H9 (cell line): ENCODE data around the gene C17orf113. TPM values are rescaled to one million over a fixed set of nuclear protein-coding genes. Genes with fewer than 3 reads are reported as not detected.

Source experiments
- DNase-seq: peaks from one replicate; pipeline ENCODE4 v3.0.0-alpha.2; 2017
- H2AFZ ChIP-seq: one replicate; pipeline ENCODE4 v1.6.1; 2013; ENCODE audit warnings: mild to moderate bottlenecking, low read length, control low read depth, moderate library complexity
- H2AK5ac ChIP-seq: 2 replicates; pipeline ENCODE4 v1.6.1; 2013; ENCODE audit warnings: low read length, control low read depth, mixed read lengths; ENCODE audit not compliant: insufficient read length
- H2BK120ac ChIP-seq: one replicate; pipeline ENCODE4 v1.6.1; 2013; ENCODE audit warnings: low read depth, mild to moderate bottlenecking, low read length, control low read depth, inconsistent platforms; ENCODE audit not compliant: poor library complexity, severe bottlenecking
- H2BK12ac ChIP-seq: 2 replicates; pipeline ENCODE4 v1.6.1; 2013; ENCODE audit warnings: low read length, control low read depth, mixed read lengths, low read depth; ENCODE audit not compliant: insufficient read length
- H2BK15ac ChIP-seq: 2 replicates; pipeline ENCODE4 v1.6.1; 2013; ENCODE audit warnings: low read depth, low read length, control low read depth
- H2BK20ac ChIP-seq: one replicate; pipeline ENCODE4 v1.6.1; 2013; ENCODE audit warnings: low read depth, mild to moderate bottlenecking, low read length, control low read depth, inconsistent platforms; ENCODE audit not compliant: poor library complexity, severe bottlenecking
- H2BK5ac ChIP-seq: 2 replicates; pipeline ENCODE4 v1.6.1; 2013; ENCODE audit warnings: low read length, control low read depth, mixed read lengths; ENCODE audit not compliant: insufficient read length
- H3K14ac ChIP-seq: 2 replicates; pipeline ENCODE4 v1.6.1; 2013; ENCODE audit warnings: low read length, control low read depth; ENCODE audit not compliant: insufficient read depth
- H3K18ac ChIP-seq: 2 replicates; pipeline ENCODE4 v1.6.1; 2013; ENCODE audit warnings: low read depth, mild to moderate bottlenecking, mixed read lengths, low read length, control low read depth; ENCODE audit not compliant: insufficient read length
- H3K23ac ChIP-seq: 2 replicates; pipeline ENCODE4 v1.6.1; 2013; ENCODE audit warnings: low read length, control low read depth, mixed read lengths, low read depth; ENCODE audit not compliant: insufficient read length
- H3K23me2 ChIP-seq: 2 replicates; pipeline ENCODE4 v1.6.1; 2013; ENCODE audit warnings: low read depth, mild to moderate bottlenecking, mixed read lengths, low read length, control low read depth; ENCODE audit not compliant: insufficient read length, poor library complexity, severe bottlenecking
- H3K27ac ChIP-seq: 2 replicates; pipeline ENCODE4 v1.5.1; 2013; ENCODE audit warnings: low read length, control low read depth, mixed read lengths, low read depth; ENCODE audit not compliant: insufficient read length
- H3K27me3 ChIP-seq: 2 replicates; pipeline ENCODE4 v1.6.1; 2013; ENCODE audit warnings: low read length, control low read depth, inconsistent platforms; ENCODE audit not compliant: insufficient read depth
- H3K4ac ChIP-seq: 2 replicates; pipeline ENCODE4 v1.6.1; 2013; ENCODE audit warnings: low read depth, mild to moderate bottlenecking, control low read depth, inconsistent platforms, low read length, moderate library complexity
- H3K4me1 ChIP-seq: 2 replicates; pipeline ENCODE4 v1.6.1; 2013; ENCODE audit warnings: low read length, control low read depth, inconsistent platforms; ENCODE audit not compliant: insufficient read depth
- H3K4me2 ChIP-seq: 2 replicates; pipeline ENCODE4 v1.6.1; 2013; ENCODE audit warnings: low read length, control low read depth, mixed read lengths; ENCODE audit not compliant: insufficient read length, insufficient read depth
- H3K56ac ChIP-seq: 2 replicates; pipeline ENCODE4 v1.6.1; 2013; ENCODE audit warnings: low read depth, mild to moderate bottlenecking, mixed read lengths, low read length, control low read depth; ENCODE audit not compliant: insufficient read length
- H3K79me1 ChIP-seq: 2 replicates; pipeline ENCODE4 v1.6.1; 2013; ENCODE audit warnings: low read depth, mild to moderate bottlenecking, moderate library complexity, low read length, control low read depth, inconsistent platforms; ENCODE audit not compliant: insufficient read depth, poor library complexity, severe bottlenecking
- H3K79me2 ChIP-seq: 2 replicates; pipeline ENCODE4 v1.6.1; 2013; ENCODE audit warnings: low read length, control low read depth, inconsistent platforms; ENCODE audit not compliant: insufficient read depth
- H3K9ac ChIP-seq: 2 replicates; pipeline ENCODE4 v1.6.1; 2013; ENCODE audit warnings: low read length, control low read depth, mixed read lengths; ENCODE audit not compliant: insufficient read length; ENCODE audit errors: extremely low read depth
- H3K9me3 ChIP-seq: one replicate; pipeline ENCODE4 v1.6.1; 2013; ENCODE audit warnings: low read depth, low read length, inconsistent platforms; ENCODE audit not compliant: control insufficient read depth
- H3T11ph ChIP-seq: one replicate; pipeline ENCODE4 v1.6.1; 2013; ENCODE audit warnings: mild to moderate bottlenecking, low read length, control low read depth, inconsistent platforms
- H4K20me1 ChIP-seq: one replicate; pipeline ENCODE4 v1.6.1; 2013; ENCODE audit not compliant: control insufficient read depth, insufficient read length, insufficient read depth
- H4K5ac ChIP-seq: 2 replicates; pipeline ENCODE4 v1.6.1; 2013; ENCODE audit warnings: low read depth, mild to moderate bottlenecking, mixed read lengths, low read length, control low read depth; ENCODE audit not compliant: insufficient read length
- H4K8ac ChIP-seq: replicated peaks from 2 replicates; pipeline ENCODE4 v1.6.1; 2013; ENCODE audit warnings: low read length, control low read depth, mixed read lengths, low read depth; ENCODE audit not compliant: insufficient read length
- H4K91ac ChIP-seq: 2 replicates; pipeline ENCODE4 v1.6.1; 2013; ENCODE audit warnings: low read depth, mild to moderate bottlenecking, moderate library complexity, mixed read lengths, low read length, control low read depth; ENCODE audit not compliant: insufficient read length
- H3K27ac Mint-ChIP-seq, 3 experiments: 2 replicates in 2 of 3; 3 replicates in 1 of 3; pipeline ENCODE4 v1.8.0; 2020 to 2021; ENCODE audit warnings: mixed read lengths in 3 of 3, mild to moderate bottlenecking in 1 of 3, moderate library complexity in 1 of 3
- H3K27me3 Mint-ChIP-seq: 2 replicates; pipeline ENCODE4 v1.8.0; 2021; ENCODE audit warnings: low read depth, mild to moderate bottlenecking, moderate library complexity, mixed read lengths
- H3K36me3 Mint-ChIP-seq, 3 experiments: 2 replicates in 2 of 3; 3 replicates in 1 of 3; pipeline ENCODE4 v1.8.0; 2020 to 2021; ENCODE audit warnings: low read depth in 3 of 3, mixed read lengths in 3 of 3; ENCODE audit not compliant: insufficient read depth in 1 of 3
- H3K4me1 Mint-ChIP-seq, 2 experiments: 2 replicates each; pipeline ENCODE4 v1.8.0; 2020; ENCODE audit warnings: mixed read lengths in 2 of 2
- H3K4me3 Mint-ChIP-seq, 2 experiments: 2 replicates in 1 of 2; 3 replicates in 1 of 2; pipeline ENCODE4 v1.8.0; 2020 to 2021; ENCODE audit warnings: mild to moderate bottlenecking in 2 of 2, mixed read lengths in 2 of 2, moderate library complexity in 1 of 2
- H3K9me3 Mint-ChIP-seq, 2 experiments: 2 replicates in 1 of 2; 3 replicates in 1 of 2; pipeline ENCODE4 v1.8.0; 2020; ENCODE audit warnings: mild to moderate bottlenecking in 2 of 2, mixed read lengths in 2 of 2, moderate library complexity in 1 of 2
- WGBS: extraction: QIAGEN DNeasy Blood & Tissue Kit; methylation state at CpG from one replicate; pipeline ENCODE4 v1.1.7; 2013; ENCODE audit warnings: missing lambda C conversion rate, low lambda C conversion rate, mixed read lengths; ENCODE audit not compliant: insufficient read length; ENCODE audit errors: extremely low coverage; 5-methylcytosine and 5-hydroxymethylcytosine counted together
- total RNA-seq: library from RNA; stranded (reverse); gene quantifications from 2 replicates; pipeline ENCODE4 v1.2.1, GENCODE V29; 2021
- TF ChIP-seq, protein P1 (sequence below): fragments of 200-600 bp; sonication (generic); conservative IDR thresholded peaks from 3 replicates; pipeline ENCODE4 v1.8.0; 2021; ENCODE audit warnings: antibody characterized with exemption, mild to moderate bottlenecking

Gene C17orf113
- total RNA-seq, 1 experiment from 2014 or later = 1.0 TPM

DNA sequence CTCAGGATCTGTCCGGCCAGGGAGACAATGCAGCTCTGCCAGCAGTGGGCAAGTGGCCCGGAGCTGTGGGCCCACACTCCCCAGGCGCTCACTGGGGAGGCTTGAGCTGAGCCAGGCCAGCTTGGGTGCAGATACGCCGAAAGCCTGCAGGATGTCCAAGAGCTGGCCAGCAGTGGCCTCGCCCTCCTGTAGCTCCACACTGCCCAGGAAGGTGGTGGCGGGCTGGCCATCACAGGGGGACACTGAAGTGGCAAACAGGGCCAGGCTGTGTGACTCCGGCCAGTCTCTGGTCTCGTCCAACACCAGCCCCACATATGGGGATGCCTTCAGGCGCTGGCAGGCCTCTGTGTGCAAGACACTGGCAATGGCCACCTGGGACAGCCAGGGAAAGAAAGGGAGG lies 9.6 kb downstream of the C17orf113 start:
- no peaks in the 10 kb centered on the region for H3K9me3 ChIP-seq
- no peak overlapping the region for H2AFZ ChIP-seq
- no peak overlapping the region for H4K8ac ChIP-seq
- H2BK12ac ChIP-seq = no peak overlapping the region
- no peak overlapping the region for H3K18ac ChIP-seq
- TF ChIP-seq, protein P1, sequence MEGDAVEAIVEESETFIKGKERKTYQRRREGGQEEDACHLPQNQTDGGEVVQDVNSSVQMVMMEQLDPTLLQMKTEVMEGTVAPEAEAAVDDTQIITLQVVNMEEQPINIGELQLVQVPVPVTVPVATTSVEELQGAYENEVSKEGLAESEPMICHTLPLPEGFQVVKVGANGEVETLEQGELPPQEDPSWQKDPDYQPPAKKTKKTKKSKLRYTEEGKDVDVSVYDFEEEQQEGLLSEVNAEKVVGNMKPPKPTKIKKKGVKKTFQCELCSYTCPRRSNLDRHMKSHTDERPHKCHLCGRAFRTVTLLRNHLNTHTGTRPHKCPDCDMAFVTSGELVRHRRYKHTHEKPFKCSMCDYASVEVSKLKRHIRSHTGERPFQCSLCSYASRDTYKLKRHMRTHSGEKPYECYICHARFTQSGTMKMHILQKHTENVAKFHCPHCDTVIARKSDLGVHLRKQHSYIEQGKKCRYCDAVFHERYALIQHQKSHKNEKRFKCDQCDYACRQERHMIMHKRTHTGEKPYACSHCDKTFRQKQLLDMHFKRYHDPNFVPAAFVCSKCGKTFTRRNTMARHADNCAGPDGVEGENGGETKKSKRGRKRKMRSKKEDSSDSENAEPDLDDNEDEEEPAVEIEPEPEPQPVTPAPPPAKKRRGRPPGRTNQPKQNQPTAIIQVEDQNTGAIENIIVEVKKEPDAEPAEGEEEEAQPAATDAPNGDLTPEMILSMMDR = no peak
- H3K14ac ChIP-seq = no peak overlapping the region; the same call in 1 of the 2 replicates
- H2AK5ac ChIP-seq = no peak overlapping the region
- no peaks in the 10 kb centered on the region for H3K79me2 ChIP-seq
- H3K4me1 Mint-ChIP-seq = peaks cover 10 to 30% of the 10 kb centered on the region in 2 experiments
- H2BK5ac ChIP-seq = no peak overlapping the region
- H3K4me2 ChIP-seq = no peak overlapping the region
- H4K5ac ChIP-seq = no peak overlapping the region
- H2BK20ac ChIP-seq = no peak overlapping the region
- H4K91ac ChIP-seq = no peak overlapping the region
- no peaks in the 10 kb centered on the region for H4K20me1 ChIP-seq
- no peaks in the 10 kb centered on the region for H3K9me3 Mint-ChIP-seq
- no peak overlapping the region for H3K23ac ChIP-seq
- no peak overlapping the region for H2BK15ac ChIP-seq
- H3K4me3 Mint-ChIP-seq = no peak overlapping the region
- H3K4ac ChIP-seq = no peak overlapping the region
- H3K27ac Mint-ChIP-seq = peak overlapping the region in 1 of 3 experiments; percentile 63; a peak in 1 of 7 replicates
- no peak overlapping the region for H3T11ph ChIP-seq
- H3K27ac ChIP-seq = no peak overlapping the region
- H3K79me1 ChIP-seq = no peaks in the 10 kb centered on the region
- WGBS = no CpG with 5 or more reads among the region's 10 CpGs
- H3K23me2 ChIP-seq = no peaks in the 10 kb centered on the region
- H3K4me1 ChIP-seq = no peaks in the 10 kb centered on the region
- no peaks in the 10 kb centered on the region; the same call in 1 of the 2 replicates for H3K27me3 Mint-ChIP-seq
- H2BK120ac ChIP-seq = no peak overlapping the region
- DNase-seq = no peak
- H3K56ac ChIP-seq = no peak overlapping the region
- H3K27me3 ChIP-seq = no peaks in the 10 kb centered on the region
- H3K36me3 Mint-ChIP-seq = no peaks in the 10 kb centered on the region
- H3K9ac ChIP-seq = no peak overlapping the region
